Calu3 (cell line): ENCODE results near the gene MOV10. TPM values are rescaled to one million over a fixed set of nuclear protein-coding genes. Genes with fewer than 3 reads are reported as not detected.

ENCODE experiments used
- Bru-seq: library from RNA; stranded (reverse); fragments of 400-500 nt; gene quantifications from one replicate; lab custom pipeline; 2021; lab: Mats Ljungman, UMichigan
- BruChase-seq, 2 experiments: library from RNA; stranded (reverse); fragments of 400-500 nt; gene quantifications; one replicate each; lab custom pipeline; 2021; lab: Mats Ljungman, UMichigan
- BruUV-seq: library from RNA; stranded (reverse); fragments of 400-500 nt; replicated peaks from 2 replicates; lab custom pipeline; 2021; lab: Mats Ljungman, UMichigan
- CTCF ChIA-PET: fragments of 300-600 bp; sonication (Branson Sonifier 250); formaldehyde crosslinking; loops from one replicate; lab custom pipeline; 2022; ENCODE audit warnings: antibody characterized with exemption; lab: Charles Lee
- DNase-seq: peaks from one replicate; pipeline ENCODE4 v3.0.0; 2022
- H3K27ac Mint-ChIP-seq: one replicate; pipeline ENCODE4 v1.8.0; 2022; ENCODE audit warnings: mixed read lengths; ENCODE audit not compliant: unreplicated experiment
- H3K27me3 Mint-ChIP-seq: one replicate; pipeline ENCODE4 v1.8.0; 2022; ENCODE audit warnings: mixed read lengths; ENCODE audit not compliant: unreplicated experiment
- H3K36me3 Mint-ChIP-seq: one replicate; pipeline ENCODE4 v1.8.0; 2022; ENCODE audit warnings: mild to moderate bottlenecking, moderate library complexity, mixed read lengths; ENCODE audit not compliant: insufficient read depth, unreplicated experiment
- H3K4me1 Mint-ChIP-seq: one replicate; pipeline ENCODE4 v1.8.0; 2022; ENCODE audit warnings: mild to moderate bottlenecking, low read depth, mixed read lengths; ENCODE audit not compliant: unreplicated experiment
- H3K4me3 Mint-ChIP-seq: one replicate; pipeline ENCODE4 v1.8.0; 2022; ENCODE audit warnings: mild to moderate bottlenecking, low read depth, moderate library complexity, mixed read lengths; ENCODE audit not compliant: unreplicated experiment
- H3K9me3 Mint-ChIP-seq: one replicate; pipeline ENCODE4 v1.8.0; 2022; ENCODE audit warnings: low read depth, mixed read lengths; ENCODE audit not compliant: unreplicated experiment
- intact Hi-C: fragments of 100-400 bp; cut with micrococcal nuclease; formaldehyde crosslinking; loops from one replicate; pipeline ENCODE4 v1.10.0; 2022; ENCODE audit not compliant: unreplicated experiment
- long read RNA-seq: library from polyadenylated mRNA; stranded (forward); transcript quantifications from one replicate; pipeline ENCODE4 v2.0.0, GENCODE V29; 2022
- total RNA-seq: library from RNA; stranded (reverse); gene quantifications from 2 replicates; pipeline ENCODE4 v1.2.3, GENCODE V29; 2022
- TF ChIP-seq, protein P1 (sequence below): fragments of 200-600 bp; IDR thresholded peaks from one replicate; pipeline ENCODE4 v1.8.0; 2022; ENCODE audit warnings: antibody characterized with exemption; ENCODE audit not compliant: unreplicated experiment

The MOV10 gene
- total RNA-seq (71.4 and 80.0 TPM in 2 replicates), Bru-seq, nascent RNA (percentile 71 among the genes with signal in this experiment), BruChase-seq, experiment 1, labeled RNA remaining after a 6-hour chase (percentile 77 among the genes with signal in this experiment), BruChase-seq, experiment 2, labeled RNA remaining after a 2-hour chase (percentile 77 among the genes with signal in this experiment)
- long read RNA-seq, transcript MOV10-203 (21 exons, 3,552 nt): minor isoform, 7 of 43 reads
- long read RNA-seq, transcript MOV10-201 (20 exons, 3,383 nt): major isoform, 8 of 43 reads
- long read RNA-seq, partial matches to known transcripts: 11 of 43 reads
- long read RNA-seq, other reads (novel, unspliced or antisense): 16 of 43 reads

DNA sequence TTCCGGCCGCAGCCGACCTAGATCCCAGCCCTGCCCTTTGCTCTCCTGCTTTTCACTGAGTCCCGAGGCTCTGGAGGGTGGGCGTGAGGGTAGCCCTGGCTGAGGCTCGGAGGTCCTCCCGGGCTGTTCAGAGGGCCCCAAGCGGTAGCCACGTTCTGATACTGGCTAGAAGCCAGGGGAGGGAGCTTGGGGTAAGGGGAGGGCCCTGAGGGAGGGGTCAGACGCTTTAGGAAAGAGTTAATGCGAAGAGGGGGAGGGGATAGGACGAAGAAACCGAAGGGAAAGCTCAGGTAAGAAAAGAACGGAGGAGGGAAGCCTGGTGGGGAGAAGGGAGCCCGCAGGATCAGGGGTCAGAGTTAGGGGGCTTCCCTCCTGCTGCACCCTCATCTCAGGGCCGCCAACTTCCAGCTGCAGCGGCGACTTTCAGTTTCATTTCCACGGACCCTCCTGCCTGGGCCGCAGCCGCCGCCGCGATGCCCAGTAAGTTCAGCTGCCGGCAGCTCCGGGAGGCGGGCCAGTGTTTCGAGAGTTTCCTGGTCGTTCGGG, at the start of gene MOV10:
Gene MOV10, plus strand, starts transcription at position 220 of the 546 bp plus-strand sequence. Its CDS starts 254 bp downstream, at position 474.
- no TSS peak for BruUV-seq
- H3K36me3 Mint-ChIP-seq: peaks cover 48% of the 10 kb centered on the region
- no peaks in the 10 kb centered on the region for H3K27me3 Mint-ChIP-seq
- TF ChIP-seq, protein P1, sequence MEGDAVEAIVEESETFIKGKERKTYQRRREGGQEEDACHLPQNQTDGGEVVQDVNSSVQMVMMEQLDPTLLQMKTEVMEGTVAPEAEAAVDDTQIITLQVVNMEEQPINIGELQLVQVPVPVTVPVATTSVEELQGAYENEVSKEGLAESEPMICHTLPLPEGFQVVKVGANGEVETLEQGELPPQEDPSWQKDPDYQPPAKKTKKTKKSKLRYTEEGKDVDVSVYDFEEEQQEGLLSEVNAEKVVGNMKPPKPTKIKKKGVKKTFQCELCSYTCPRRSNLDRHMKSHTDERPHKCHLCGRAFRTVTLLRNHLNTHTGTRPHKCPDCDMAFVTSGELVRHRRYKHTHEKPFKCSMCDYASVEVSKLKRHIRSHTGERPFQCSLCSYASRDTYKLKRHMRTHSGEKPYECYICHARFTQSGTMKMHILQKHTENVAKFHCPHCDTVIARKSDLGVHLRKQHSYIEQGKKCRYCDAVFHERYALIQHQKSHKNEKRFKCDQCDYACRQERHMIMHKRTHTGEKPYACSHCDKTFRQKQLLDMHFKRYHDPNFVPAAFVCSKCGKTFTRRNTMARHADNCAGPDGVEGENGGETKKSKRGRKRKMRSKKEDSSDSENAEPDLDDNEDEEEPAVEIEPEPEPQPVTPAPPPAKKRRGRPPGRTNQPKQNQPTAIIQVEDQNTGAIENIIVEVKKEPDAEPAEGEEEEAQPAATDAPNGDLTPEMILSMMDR: no peak
- CTCF ChIA-PET: interaction anchor here (0.6 to 2.6 kb wide), 5 partner anchors 20 to 37 kb away, joined by 3 to 10 read pairs (median 8); no protein-coding TSS in a partner anchor
- DNase-seq: peak; percentile 48
- H3K4me3 Mint-ChIP-seq: peak within 1 kb of the TSS; percentile 90
- H3K4me1 Mint-ChIP-seq: peaks cover 23% of the 10 kb centered on the region
- peak within 1 kb of the TSS; percentile 94 for H3K27ac Mint-ChIP-seq
- H3K9me3 Mint-ChIP-seq: no peaks in the 10 kb centered on the region
- intact Hi-C loops: no loop called here

DNA sequence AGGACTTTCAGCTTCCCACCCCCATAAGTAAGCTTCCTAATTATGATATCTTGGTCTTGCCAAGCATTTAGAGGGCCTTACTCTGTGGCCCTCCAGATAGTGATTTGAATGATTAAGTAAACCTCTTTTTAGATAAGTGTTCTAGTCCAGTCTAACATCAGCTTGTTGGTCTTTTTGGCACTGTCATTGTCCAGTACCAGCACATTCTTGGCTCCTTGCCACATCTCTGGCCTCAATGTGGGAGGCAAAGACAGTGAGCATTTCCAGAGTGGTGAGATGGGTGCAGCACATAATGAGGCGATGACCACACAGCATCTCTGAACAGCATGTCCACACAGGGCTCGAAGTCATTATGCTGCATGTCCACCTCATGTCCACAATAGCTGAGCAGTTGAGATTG, 48.8 kb upstream of the MOV10 start:
- BruUV-seq: no TSS peak
- Mint-ChIP-seq H3K4me3 (no peak overlapping the region), H3K9me3 (no peaks in the 10 kb centered on the region), H3K36me3 (peaks cover 25% of the 10 kb centered on the region), H3K27ac (no peak overlapping the region), H3K27me3 (no peaks in the 10 kb centered on the region), H3K4me1 (peaks cover 19% of the 10 kb centered on the region)
- no peak for DNase-seq
- intact Hi-C loops: no loop called here
- TF ChIP-seq, protein P1: no peak
- CTCF ChIA-PET: interaction anchor here (0.6 kb wide), 1 partner anchor 10 kb away, joined by 3 read pairs; no protein-coding TSS in a partner anchor

- intact Hi-C loops: no loop called here
- peaks cover 26% of the 10 kb centered on the region for H3K36me3 Mint-ChIP-seq
These were observed 48.3 kb upstream of the MOV10 start for GRCh38 chr1:112626193-112626592.

DNA sequence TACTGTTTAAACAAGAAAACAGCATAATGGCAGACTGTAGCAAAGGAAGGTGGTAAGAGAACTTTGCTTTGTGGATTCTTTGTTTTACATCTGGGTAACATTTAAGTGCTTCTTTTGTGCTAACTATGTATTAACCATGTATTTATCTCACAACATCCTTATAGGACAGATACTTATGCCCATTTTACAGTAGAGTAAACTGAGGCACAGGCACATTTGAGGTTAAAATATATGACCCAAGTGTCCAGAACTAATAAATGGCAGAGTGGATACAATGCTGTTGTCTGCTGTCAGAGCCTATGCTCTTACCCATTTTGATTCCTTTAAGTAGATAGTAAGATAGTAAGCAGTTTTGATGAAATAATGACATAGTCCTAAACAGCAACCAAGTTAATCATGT, 47.6 kb upstream of the MOV10 start:
- no TSS peak for BruUV-seq
- Mint-ChIP-seq H3K27ac (no peak overlapping the region), H3K4me3 (no peak overlapping the region), H3K36me3 (peaks cover 32% of the 10 kb centered on the region), H3K4me1 (peaks cover 19% of the 10 kb centered on the region), H3K27me3 (no peaks in the 10 kb centered on the region), H3K9me3 (no peaks in the 10 kb centered on the region)
- TF ChIP-seq, protein P1: no peak
- CTCF ChIA-PET: no interaction called here
- DNase-seq: no peak
- intact Hi-C loops: no loop called here

More at GRCh38 chr1:112626193-112626592, 48.3 kb upstream of the MOV10 start:
- Mint-ChIP-seq H3K4me1 (peaks cover 19% of the 10 kb centered on the region), H3K9me3 (no peaks in the 10 kb centered on the region), H3K4me3 (no peak overlapping the region), H3K27ac (no peak overlapping the region), H3K27me3 (no peaks in the 10 kb centered on the region)
- TF ChIP-seq, protein P1: no peak
- CTCF ChIA-PET: interaction anchor here (0.6 kb wide), 1 partner anchor 9 kb away, joined by 3 read pairs; no protein-coding TSS in a partner anchor
- no peak for DNase-seq
- no TSS peak for BruUV-seq
